Mucosa of stomach (tissue), 1 donor: ENCODE measurements around the gene TBCK.
"Not testable (repeated sequence)": the region's sequence is repeated elsewhere in the genome, so short reads cannot be mapped to it uniquely, and the experiment has no call there.

Source experiments
- H3K27me3 ChIP-seq: one replicate; pipeline ENCODE4 v1.7.0; 2013; ENCODE audit warnings: mild to moderate bottlenecking, low read length; ENCODE audit not compliant: control insufficient read depth, insufficient read depth
- H3K36me3 ChIP-seq: one replicate; pipeline ENCODE4 v1.7.0; 2013; ENCODE audit warnings: low read length; ENCODE audit not compliant: control insufficient read depth, insufficient read depth
- H3K4me1 ChIP-seq: one replicate; pipeline ENCODE4 v1.7.0; 2013; ENCODE audit warnings: mild to moderate bottlenecking, low read length; ENCODE audit not compliant: control insufficient read depth, insufficient read depth
- H3K4me3 ChIP-seq: one replicate; pipeline ENCODE4 v1.7.0; 2013; ENCODE audit warnings: low read length
- H3K9ac ChIP-seq: one replicate; pipeline ENCODE4 v1.7.0; 2013; ENCODE audit warnings: mild to moderate bottlenecking, low read length, moderate library complexity
- H3K9me3 ChIP-seq: one replicate; pipeline ENCODE4 v1.7.0; 2013; ENCODE audit warnings: mild to moderate bottlenecking, low read length, moderate library complexity; ENCODE audit not compliant: control insufficient read depth
- donor health status: Pancreatic carcinoma.

Gene TBCK

GRCh38 chr4:106245176-106245575, 70.8 kb downstream of the TBCK start:
- no peaks in the 10 kb centered on the region for H3K27me3 ChIP-seq
- no peak overlapping the region for H3K4me3 ChIP-seq
- no peak overlapping the region for H3K9ac ChIP-seq
- no peaks in the 10 kb centered on the region for H3K9me3 ChIP-seq
- no peaks in the 10 kb centered on the region for H3K4me1 ChIP-seq
- no peaks in the 10 kb centered on the region for H3K36me3 ChIP-seq

GRCh38 chr4:106240699-106241098, 75.3 kb downstream of the TBCK start:
- H3K9ac ChIP-seq: no peak overlapping the region
- H3K4me3 ChIP-seq: no peak overlapping the region
- no peaks in the 10 kb centered on the region for H3K4me1 ChIP-seq
- H3K9me3 ChIP-seq: no peaks in the 10 kb centered on the region
- no peaks in the 10 kb centered on the region for H3K27me3 ChIP-seq
- no peaks in the 10 kb centered on the region for H3K36me3 ChIP-seq

DNA sequence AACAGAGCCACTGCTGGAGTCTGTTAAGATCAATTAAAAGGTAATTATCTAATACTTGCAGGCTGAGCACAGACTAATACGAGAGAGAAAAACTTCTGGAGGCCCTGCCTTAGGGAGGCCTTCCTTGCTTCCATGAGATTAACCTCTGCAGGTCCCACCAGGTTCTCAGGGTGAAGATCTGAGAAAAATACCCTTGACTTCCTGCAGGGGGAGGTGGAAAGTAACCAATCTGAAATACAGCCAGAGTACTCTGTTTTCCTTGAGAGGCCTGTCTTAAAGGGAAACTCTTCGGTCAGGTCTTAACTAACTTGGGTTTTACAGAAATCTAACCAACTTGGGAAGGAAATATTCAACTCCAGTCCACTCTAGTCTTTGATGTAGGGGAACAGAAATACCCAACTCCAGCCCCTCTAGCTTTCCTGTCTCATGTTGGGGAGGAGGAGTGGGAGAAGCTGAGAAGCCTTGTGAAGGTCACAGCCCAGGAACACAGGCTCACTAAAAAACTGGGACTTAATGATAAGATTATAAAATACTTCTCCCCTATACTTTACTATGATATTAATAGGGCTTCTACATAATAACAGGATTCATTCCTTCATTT, 77.1 kb downstream of the TBCK start:
- Histone ChIP-seq H3K9me3 (no peaks in the 10 kb centered on the region), H3K4me3 (no peak overlapping the region), H3K36me3 (no peaks in the 10 kb centered on the region), H3K9ac (no peak overlapping the region), H3K27me3 (no peaks in the 10 kb centered on the region), H3K4me1 (no peaks in the 10 kb centered on the region)

- H3K4me1 ChIP-seq: no peaks in the 10 kb centered on the region
- H3K27me3 ChIP-seq: no peaks in the 10 kb centered on the region
- no peaks in the 10 kb centered on the region for H3K9me3 ChIP-seq
- H3K4me3 ChIP-seq: no peak overlapping the region
- no peaks in the 10 kb centered on the region for H3K36me3 ChIP-seq
- no peak overlapping the region for H3K9ac ChIP-seq
Observed at GRCh38 chr4:106231931-106232330, 84.1 kb downstream of the TBCK start.

- Histone ChIP-seq H3K36me3 (no peaks in the 10 kb centered on the region), H3K4me3 (no peak overlapping the region), H3K9ac (no peak overlapping the region), H3K9me3 (no peaks in the 10 kb centered on the region), H3K27me3 (no peaks in the 10 kb centered on the region), H3K4me1 (no peaks in the 10 kb centered on the region)
Observed at GRCh38 chr4:106222548-106222947, 93.5 kb downstream of the TBCK start.

GRCh38 chr4:106213291-106213690, 102.7 kb downstream of the TBCK start:
- H3K36me3 ChIP-seq, H3K9ac ChIP-seq, H3K4me3 ChIP-seq, H3K27me3 ChIP-seq, H3K4me1 ChIP-seq, H3K9me3 ChIP-seq: not testable (repeated sequence)

DNA sequence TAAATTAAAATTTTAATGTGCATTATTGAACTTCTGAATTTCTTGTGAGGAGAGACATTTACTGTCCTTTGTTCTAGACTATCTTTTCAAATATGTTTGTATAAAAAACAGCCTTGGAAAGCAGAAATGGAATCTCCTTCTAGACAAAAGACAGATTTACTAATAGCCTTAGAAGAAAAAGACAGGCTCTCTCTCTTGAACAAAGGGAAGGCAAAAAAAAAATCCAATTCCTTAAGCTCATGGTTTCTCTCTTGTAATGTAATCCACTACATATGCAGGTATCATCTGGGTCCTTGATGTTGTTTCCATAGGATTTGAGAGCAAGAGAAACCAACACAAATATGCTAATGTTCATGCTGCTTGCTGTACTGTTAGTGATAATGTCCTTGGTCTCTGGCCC, 106.0 kb downstream of the TBCK start:
- Histone ChIP-seq H3K4me1 (no peaks in the 10 kb centered on the region), H3K27me3 (no peaks in the 10 kb centered on the region), H3K36me3 (no peaks in the 10 kb centered on the region), H3K9ac (no peak overlapping the region), H3K4me3 (no peak overlapping the region), H3K9me3 (no peaks in the 10 kb centered on the region)

- Histone ChIP-seq H3K4me3 (no peak overlapping the region), H3K4me1 (no peaks in the 10 kb centered on the region), H3K9ac (no peak overlapping the region), H3K27me3 (no peaks in the 10 kb centered on the region), H3K36me3 (no peaks in the 10 kb centered on the region), H3K9me3 (no peaks in the 10 kb centered on the region)
Observed at GRCh38 chr4:106208481-106209460, 107.2 kb downstream of the TBCK start.

DNA sequence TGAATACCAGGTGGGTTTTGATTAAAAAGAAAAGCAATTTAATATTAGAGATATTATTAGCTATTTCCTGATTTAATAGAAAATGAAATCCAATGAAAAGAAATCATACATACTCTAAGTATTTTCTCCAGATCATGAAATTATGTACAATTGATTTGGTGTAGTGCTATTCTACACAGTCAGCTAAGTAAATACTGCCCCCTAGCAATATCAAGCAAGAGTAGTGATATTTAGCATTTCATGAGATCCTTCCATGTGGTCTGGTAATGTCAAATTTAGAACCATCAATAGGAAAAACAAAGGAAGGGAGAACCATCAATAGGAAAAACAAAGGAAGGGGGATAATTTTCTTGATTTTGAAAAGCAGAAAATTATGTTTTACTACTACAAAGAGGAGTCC, 114.6 kb downstream of the TBCK start:
- H3K27me3 ChIP-seq: no peaks in the 10 kb centered on the region
- no peaks in the 10 kb centered on the region for H3K9me3 ChIP-seq
- no peak overlapping the region for H3K9ac ChIP-seq
- H3K4me3 ChIP-seq: no peak overlapping the region
- H3K4me1 ChIP-seq: no peaks in the 10 kb centered on the region
- H3K36me3 ChIP-seq: no peaks in the 10 kb centered on the region

GRCh38 chr4:106195435-106195950, 120.5 kb downstream of the TBCK start:
- no peak overlapping the region for H3K9ac ChIP-seq
- H3K9me3 ChIP-seq: no peaks in the 10 kb centered on the region
- H3K36me3 ChIP-seq: no peaks in the 10 kb centered on the region
- no peaks in the 10 kb centered on the region for H3K4me1 ChIP-seq
- no peaks in the 10 kb centered on the region for H3K27me3 ChIP-seq
- H3K4me3 ChIP-seq: no peak overlapping the region

DNA sequence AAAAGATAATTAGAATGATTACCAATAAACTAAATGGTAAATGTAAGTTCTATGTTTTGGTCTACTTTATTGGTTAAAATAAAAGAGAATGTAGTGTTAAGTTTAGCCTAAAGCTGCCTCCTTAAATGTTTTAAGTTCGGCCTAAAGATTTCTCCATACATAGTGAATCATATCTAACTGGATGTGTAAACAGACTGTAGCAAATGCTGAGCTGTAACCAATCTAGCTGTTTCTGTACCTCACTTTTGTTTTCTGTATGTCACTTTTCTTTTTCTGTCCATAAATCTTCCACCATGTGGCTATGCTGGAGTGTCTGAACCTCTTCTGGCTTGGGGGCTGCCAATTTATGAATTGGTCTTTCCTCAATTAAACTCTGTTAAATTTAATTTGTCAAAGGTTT, 121.2 kb downstream of the TBCK start:
- no peaks in the 10 kb centered on the region for H3K36me3 ChIP-seq
- no peak overlapping the region for H3K4me3 ChIP-seq
- no peaks in the 10 kb centered on the region for H3K4me1 ChIP-seq
- H3K9me3 ChIP-seq: no peaks in the 10 kb centered on the region
- H3K27me3 ChIP-seq: no peaks in the 10 kb centered on the region
- H3K9ac ChIP-seq: no peak overlapping the region

DNA sequence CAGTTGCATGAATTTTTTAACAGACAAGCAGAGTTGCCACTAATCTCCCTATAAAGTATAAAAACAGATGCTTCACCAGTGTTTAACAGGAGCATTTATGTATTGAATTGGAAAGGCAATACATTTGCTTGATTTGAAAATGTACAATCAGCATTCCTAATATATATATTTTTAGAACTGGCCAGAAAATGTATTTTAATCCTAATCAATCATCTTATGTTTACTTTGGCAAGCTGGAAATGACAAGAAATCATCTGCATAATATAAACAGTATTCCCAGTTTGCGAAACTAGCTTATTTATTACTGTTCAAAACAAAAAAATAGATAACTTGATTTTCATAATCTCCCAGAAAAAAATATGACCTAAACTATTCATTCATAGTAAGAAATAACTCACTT, 123.9 kb downstream of the TBCK start:
- Histone ChIP-seq H3K9me3 (no peaks in the 10 kb centered on the region), H3K4me1 (no peaks in the 10 kb centered on the region), H3K9ac (no peak overlapping the region), H3K27me3 (no peaks in the 10 kb centered on the region), H3K4me3 (no peak overlapping the region), H3K36me3 (no peaks in the 10 kb centered on the region)
